C4-2B (cell line): ENCODE results near the gene ANKRD2.

ENCODE experiments used
- CTCF ChIP-seq: fragments of 450-650 bp; conservative IDR thresholded peaks from 2 replicates; pipeline ENCODE4 v1.5.1; 2017; ENCODE audit warnings: mild to moderate bottlenecking
- ZFX ChIP-seq: fragments of 450-650 bp; IDR thresholded peaks from 2 replicates; pipeline ENCODE4 v1.6.1; 2017

- TF ChIP-seq CTCF (no peak), ZFX (no peak)
Observed at GRCh38 chr10:97585439-97585811, 12.8 kb downstream of the ANKRD2 start.
